ENCODE results near the gene LRG1. TPM values are rescaled to one million over a fixed set of nuclear protein-coding genes. Genes with fewer than 3 reads are reported as not detected.

The LRG1 gene
- total and polyA plus RNA-seq, 2 of the 13 experiments (the other 11 are each of a cell fraction or from before 2014, with no cell fraction given), result 12.0 to 39.3 TPM

DNA sequence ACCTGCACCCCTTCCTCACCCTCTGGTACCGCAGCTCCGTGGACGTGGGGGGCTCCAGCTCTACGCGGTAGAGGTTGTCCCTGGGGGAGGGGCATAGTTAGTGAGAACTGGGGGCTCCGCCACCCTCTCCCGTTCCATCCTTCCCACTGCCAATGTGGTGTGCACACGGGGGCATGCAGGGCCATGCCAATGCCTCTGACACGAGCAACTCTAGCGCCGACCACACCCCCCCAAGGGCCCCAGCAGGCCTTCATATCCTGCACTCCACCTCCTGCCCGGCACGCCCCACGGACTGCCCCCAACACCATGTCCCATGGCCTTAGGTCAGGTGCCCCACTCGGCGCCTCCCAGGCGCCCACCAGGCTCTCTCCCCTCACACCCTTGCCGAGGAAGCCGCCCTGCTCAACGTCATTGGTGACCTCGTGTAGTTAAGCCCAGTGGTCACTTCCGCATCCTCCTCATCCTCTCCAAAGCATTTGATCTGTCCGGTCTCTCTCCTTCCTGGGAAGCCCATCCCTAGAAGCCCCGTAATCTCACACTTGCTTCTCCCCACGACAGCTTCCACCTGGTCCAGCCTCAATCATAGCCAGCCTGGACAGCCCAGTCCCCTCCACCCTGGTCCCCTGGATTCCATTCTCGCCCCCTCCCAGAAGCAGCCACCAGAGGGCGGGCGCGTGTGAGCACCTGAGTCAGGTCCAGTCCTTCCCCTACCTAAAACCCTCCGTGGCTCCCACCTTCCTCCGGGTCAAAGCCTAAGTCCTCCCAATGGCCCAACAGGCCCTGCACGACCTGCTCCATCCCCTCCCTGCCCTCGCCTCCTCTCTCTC is 17.5 kb upstream of the LRG1 start (continued):
- TF ChIP-seq, protein P1, sequence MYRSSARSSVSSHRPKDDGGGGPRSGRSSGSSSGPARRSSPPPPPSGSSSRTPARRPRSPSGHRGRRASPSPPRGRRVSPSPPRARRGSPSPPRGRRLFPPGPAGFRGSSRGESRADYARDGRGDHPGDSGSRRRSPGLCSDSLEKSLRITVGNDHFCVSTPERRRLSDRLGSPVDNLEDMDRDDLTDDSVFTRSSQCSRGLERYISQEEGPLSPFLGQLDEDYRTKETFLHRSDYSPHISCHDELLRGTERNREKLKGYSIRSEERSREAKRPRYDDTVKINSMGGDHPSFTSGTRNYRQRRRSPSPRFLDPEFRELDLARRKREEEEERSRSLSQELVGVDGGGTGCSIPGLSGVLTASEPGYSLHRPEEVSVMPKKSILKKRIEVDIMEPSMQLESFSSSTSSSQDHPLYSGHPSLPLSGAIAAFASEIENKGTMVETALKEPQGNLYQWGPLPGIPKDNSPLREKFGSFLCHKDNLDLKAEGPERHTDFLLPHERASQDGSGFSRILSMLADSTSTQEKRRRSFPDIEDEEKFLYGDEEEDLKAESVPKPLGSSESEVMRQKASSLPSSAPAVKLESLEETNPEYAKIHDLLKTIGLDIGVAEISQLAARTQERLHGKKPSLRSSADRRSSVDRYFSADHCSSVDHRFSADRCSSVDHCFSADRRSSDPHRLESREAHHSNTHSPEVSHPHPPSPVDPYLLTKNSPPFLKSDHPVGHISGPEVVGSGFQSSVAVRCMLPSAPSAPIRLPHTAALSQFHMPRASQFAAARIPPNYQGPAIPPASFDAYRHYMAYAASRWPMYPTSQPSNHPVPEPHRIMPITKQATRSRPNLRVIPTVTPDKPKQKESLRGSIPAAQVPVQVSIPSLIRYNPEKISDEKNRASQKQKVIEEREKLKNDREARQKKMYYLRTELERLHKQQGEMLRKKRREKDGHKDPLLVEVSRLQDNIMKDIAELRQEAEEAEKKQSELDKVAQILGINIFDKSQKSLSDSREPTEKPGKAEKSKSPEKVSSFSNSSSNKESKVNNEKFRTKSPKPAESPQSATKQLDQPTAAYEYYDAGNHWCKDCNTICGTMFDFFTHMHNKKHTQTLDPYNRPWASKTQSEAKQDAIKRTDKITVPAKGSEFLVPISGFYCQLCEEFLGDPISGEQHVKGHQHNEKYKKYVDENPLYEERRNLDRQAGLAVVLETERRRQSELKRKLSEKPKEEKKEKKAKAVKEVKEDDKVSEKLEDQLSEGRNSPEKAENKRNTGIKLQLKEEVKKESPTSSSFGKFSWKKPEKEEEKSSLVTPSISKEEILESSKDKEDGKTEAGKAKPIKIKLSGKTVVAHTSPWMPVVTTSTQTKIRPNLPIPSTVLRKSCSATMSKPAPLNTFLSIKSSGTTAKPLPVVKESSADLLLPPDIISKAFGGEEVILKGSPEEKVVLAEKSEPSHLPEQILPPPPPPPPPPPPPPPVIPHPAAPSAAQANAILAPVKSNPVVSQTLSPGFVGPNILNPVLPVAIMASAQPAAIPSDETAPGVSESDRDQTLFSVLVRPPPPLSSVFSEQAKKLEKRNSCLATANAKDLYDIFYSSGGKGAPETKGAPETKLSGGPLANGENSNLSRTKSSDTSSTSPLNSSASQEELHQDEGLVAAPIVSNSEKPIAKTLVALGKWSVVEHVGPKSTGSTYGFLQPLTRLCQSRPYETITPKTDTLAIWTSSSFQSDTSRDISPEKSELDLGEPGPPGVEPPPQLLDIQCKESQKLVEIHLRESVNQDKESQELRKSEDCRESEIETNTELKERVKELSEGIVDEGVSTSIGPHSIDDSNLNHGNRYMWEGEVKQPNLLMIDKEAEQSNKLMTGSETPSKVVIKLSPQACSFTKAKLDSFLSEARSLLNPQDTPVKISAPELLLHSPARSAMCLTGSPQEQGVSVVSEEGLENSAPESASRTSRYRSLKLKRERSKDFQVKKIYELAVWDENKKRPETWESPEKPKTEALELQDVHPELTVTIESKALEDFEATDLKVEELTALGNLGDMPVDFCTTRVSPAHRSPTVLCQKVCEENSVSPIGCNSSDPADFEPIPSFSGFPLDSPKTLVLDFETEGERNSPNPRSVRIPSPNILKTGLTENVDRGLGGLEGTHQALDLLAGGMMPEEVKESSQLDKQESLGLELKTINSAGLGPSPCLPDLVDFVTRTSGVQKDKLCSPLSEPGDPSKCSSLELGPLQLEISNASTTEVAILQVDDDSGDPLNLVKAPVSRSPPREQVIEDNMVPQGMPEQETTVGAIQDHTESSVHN (CRISPR knock-in tag; IDR thresholded peaks at IDR 0.05), result no peak
- TF ChIP-seq, protein P2, sequence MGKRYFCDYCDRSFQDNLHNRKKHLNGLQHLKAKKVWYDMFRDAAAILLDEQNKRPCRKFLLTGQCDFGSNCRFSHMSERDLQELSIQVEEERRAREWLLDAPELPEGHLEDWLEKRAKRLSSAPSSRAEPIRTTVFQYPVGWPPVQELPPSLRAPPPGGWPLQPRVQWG (CRISPR knock-in tag; IDR thresholded peaks at IDR 0.05; ENCODE audit: borderline replicate concordance, low read depth), result no peak
- TF ChIP-seq ZNF549 (CRISPR knock-in tag; IDR thresholded peaks at IDR 0.05), result no peak
- TF ChIP-seq, protein P3, sequence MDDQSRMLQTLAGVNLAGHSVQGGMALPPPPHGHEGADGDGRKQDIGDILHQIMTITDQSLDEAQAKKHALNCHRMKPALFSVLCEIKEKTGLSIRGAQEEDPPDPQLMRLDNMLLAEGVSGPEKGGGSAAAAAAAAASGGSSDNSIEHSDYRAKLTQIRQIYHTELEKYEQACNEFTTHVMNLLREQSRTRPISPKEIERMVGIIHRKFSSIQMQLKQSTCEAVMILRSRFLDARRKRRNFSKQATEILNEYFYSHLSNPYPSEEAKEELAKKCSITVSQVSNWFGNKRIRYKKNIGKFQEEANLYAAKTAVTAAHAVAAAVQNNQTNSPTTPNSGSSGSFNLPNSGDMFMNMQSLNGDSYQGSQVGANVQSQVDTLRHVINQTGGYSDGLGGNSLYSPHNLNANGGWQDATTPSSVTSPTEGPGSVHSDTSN (CRISPR knock-in tag; IDR thresholded peaks at IDR 0.05; ENCODE audit: borderline replicate concordance), result no peak
- TF ChIP-seq, protein P4, sequence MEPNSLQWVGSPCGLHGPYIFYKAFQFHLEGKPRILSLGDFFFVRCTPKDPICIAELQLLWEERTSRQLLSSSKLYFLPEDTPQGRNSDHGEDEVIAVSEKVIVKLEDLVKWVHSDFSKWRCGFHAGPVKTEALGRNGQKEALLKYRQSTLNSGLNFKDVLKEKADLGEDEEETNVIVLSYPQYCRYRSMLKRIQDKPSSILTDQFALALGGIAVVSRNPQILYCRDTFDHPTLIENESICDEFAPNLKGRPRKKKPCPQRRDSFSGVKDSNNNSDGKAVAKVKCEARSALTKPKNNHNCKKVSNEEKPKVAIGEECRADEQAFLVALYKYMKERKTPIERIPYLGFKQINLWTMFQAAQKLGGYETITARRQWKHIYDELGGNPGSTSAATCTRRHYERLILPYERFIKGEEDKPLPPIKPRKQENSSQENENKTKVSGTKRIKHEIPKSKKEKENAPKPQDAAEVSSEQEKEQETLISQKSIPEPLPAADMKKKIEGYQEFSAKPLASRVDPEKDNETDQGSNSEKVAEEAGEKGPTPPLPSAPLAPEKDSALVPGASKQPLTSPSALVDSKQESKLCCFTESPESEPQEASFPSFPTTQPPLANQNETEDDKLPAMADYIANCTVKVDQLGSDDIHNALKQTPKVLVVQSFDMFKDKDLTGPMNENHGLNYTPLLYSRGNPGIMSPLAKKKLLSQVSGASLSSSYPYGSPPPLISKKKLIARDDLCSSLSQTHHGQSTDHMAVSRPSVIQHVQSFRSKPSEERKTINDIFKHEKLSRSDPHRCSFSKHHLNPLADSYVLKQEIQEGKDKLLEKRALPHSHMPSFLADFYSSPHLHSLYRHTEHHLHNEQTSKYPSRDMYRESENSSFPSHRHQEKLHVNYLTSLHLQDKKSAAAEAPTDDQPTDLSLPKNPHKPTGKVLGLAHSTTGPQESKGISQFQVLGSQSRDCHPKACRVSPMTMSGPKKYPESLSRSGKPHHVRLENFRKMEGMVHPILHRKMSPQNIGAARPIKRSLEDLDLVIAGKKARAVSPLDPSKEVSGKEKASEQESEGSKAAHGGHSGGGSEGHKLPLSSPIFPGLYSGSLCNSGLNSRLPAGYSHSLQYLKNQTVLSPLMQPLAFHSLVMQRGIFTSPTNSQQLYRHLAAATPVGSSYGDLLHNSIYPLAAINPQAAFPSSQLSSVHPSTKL (CRISPR knock-in tag; IDR thresholded peaks at IDR 0.05), result no peak
- TF ChIP-seq ZNF12 (CRISPR knock-in tag; IDR thresholded peaks at IDR 0.05), result no peak
- no peak for TF ChIP-seq HOXA9 (CRISPR knock-in tag; IDR thresholded peaks at IDR 0.05; ENCODE audit: borderline replicate concordance)
- TF ChIP-seq, protein P5, sequence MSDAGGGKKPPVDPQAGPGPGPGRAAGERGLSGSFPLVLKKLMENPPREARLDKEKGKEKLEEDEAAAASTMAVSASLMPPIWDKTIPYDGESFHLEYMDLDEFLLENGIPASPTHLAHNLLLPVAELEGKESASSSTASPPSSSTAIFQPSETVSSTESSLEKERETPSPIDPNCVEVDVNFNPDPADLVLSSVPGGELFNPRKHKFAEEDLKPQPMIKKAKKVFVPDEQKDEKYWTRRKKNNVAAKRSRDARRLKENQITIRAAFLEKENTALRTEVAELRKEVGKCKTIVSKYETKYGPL (CRISPR knock-in tag; IDR thresholded peaks at IDR 0.05), result no peak
- TF ChIP-seq SETDB1 (CRISPR knock-in tag; IDR thresholded peaks at IDR 0.05; ENCODE audit: borderline replicate concordance), result no peak
